GM23338 (cell line): Measurements from ENCODE around the gene SMG6. TPM values are rescaled to one million over a fixed set of nuclear protein-coding genes. Genes with fewer than 3 reads are reported as not detected.

Experiments used
- ATAC-seq: fragments of 200-7000 bp; cut with Tn5 transposase; 3 replicates; pipeline ENCODE4 v1.9.1; 2020
- DNase-seq: peaks from one replicate; pipeline ENCODE4 v3.0.0-alpha.2; 2015; ENCODE audit warnings: low spot score
- H2AFZ ChIP-seq: fragments of 200-600 bp; sonication (generic); 2 replicates; pipeline ENCODE4 v1.8.0; 2016; ENCODE audit warnings: antibody characterized with exemption, mild to moderate bottlenecking, moderate library complexity
- H3F3A ChIP-seq: fragments of 200-600 bp; sonication (generic); replicated peaks from 2 replicates; pipeline ENCODE4 v1.8.0; 2017; ENCODE audit warnings: antibody characterized with exemption, mixed run types, low read depth
- H3K27ac ChIP-seq: fragments of 200-600 bp; sonication (generic); 2 replicates; pipeline ENCODE4 v1.6.1; 2016; ENCODE audit warnings: low read depth
- H3K27me3 ChIP-seq: fragments of 200-600 bp; sonication (generic); 2 replicates; pipeline ENCODE4 v1.8.0; 2016; ENCODE audit warnings: mild to moderate bottlenecking, mixed run types, moderate library complexity; ENCODE audit not compliant: insufficient read depth
- H3K36me3 ChIP-seq: fragments of 200-600 bp; sonication (generic); 2 replicates; pipeline ENCODE4 v1.8.0; 2016; ENCODE audit warnings: mild to moderate bottlenecking; ENCODE audit not compliant: insufficient read depth
- H3K4me1 ChIP-seq: fragments of 200-600 bp; sonication (generic); 2 replicates; pipeline ENCODE4 v1.8.0; 2016; ENCODE audit warnings: mild to moderate bottlenecking, moderate library complexity; ENCODE audit not compliant: insufficient read depth
- H3K4me2 ChIP-seq: fragments of 200-600 bp; sonication (generic); 2 replicates; pipeline ENCODE4 v1.7.1; 2017; ENCODE audit warnings: mixed run types
- H3K4me3 ChIP-seq: fragments of 200-600 bp; sonication (generic); 2 replicates; pipeline ENCODE4 v1.6.1; 2016; ENCODE audit warnings: mixed run types
- H3K79me2 ChIP-seq: fragments of 200-600 bp; sonication (generic); replicated peaks from 2 replicates; pipeline ENCODE4 v1.8.0; 2017; ENCODE audit warnings: mild to moderate bottlenecking; ENCODE audit not compliant: insufficient read depth
- H3K9me2 ChIP-seq: fragments of 200-600 bp; sonication (generic); 2 replicates; pipeline ENCODE4 v1.8.0; 2017; ENCODE audit not compliant: insufficient read depth
- H4K20me1 ChIP-seq: fragments of 200-600 bp; sonication (generic); replicated peaks from 2 replicates; pipeline ENCODE4 v1.8.0; 2017; ENCODE audit warnings: mild to moderate bottlenecking; ENCODE audit not compliant: insufficient read depth
- H3K27ac Mint-ChIP-seq: 2 replicates; pipeline ENCODE4 v1.8.0; 2020; ENCODE audit warnings: inconsistent platforms, mild to moderate bottlenecking, moderate library complexity, mixed read lengths
- H3K27me3 Mint-ChIP-seq: 3 replicates; pipeline ENCODE4 v1.8.0; 2022; ENCODE audit warnings: low read depth, mild to moderate bottlenecking, moderate library complexity, mixed read lengths, inconsistent platforms; ENCODE audit not compliant: insufficient read depth, poor library complexity
- H3K36me3 Mint-ChIP-seq: 3 replicates; pipeline ENCODE4 v1.8.0; 2021; ENCODE audit warnings: low read depth, mild to moderate bottlenecking, inconsistent platforms, moderate library complexity, mixed read lengths
- H3K4me1 Mint-ChIP-seq: 3 replicates; pipeline ENCODE4 v1.8.0; 2020; ENCODE audit warnings: mild to moderate bottlenecking, inconsistent platforms, mixed read lengths
- H3K4me3 Mint-ChIP-seq: 3 replicates; pipeline ENCODE4 v1.8.0; 2021; ENCODE audit warnings: moderate library complexity, mild to moderate bottlenecking, inconsistent platforms, mixed read lengths
- H3K9me3 Mint-ChIP-seq: 3 replicates; pipeline ENCODE4 v1.8.0; 2020; ENCODE audit warnings: moderate library complexity, mild to moderate bottlenecking, inconsistent platforms, mixed read lengths
- CREB1 ChIP-seq: fragments of 250-450 bp; sonication (Bioruptor Pico); IDR thresholded peaks from 2 replicates; pipeline ENCODE4 v1.5.0; 2020; ENCODE audit warnings: low read depth, mild to moderate bottlenecking, moderate library complexity
- ETS1 ChIP-seq: IDR thresholded peaks from 2 replicates; pipeline ENCODE4 v1.6.1; 2016; ENCODE audit warnings: antibody characterized with exemption
- EZH2 ChIP-seq: fragments of 200-600 bp; sonication (generic); IDR thresholded peaks from one replicate; pipeline ENCODE4 v1.8.0; 2017; ENCODE audit warnings: antibody characterized with exemption, mild to moderate bottlenecking, low read depth; ENCODE audit not compliant: unreplicated experiment
- EZH2phosphoT487 ChIP-seq: fragments of 200-600 bp; sonication (generic); IDR thresholded peaks from one replicate; pipeline ENCODE4 v1.8.1; 2018; ENCODE audit warnings: antibody characterized with exemption; ENCODE audit not compliant: unreplicated experiment
- JUNB ChIP-seq: IDR thresholded peaks from one replicate; pipeline ENCODE4 v1.6.1; 2016; ENCODE audit warnings: antibody characterized with exemption; ENCODE audit not compliant: unreplicated experiment
- NANOG ChIP-seq: IDR thresholded peaks from 2 replicates; pipeline ENCODE4 v1.6.1; 2016; ENCODE audit warnings: antibody characterized with exemption, borderline replicate concordance
- POLR2AphosphoS5 ChIP-seq: IDR thresholded peaks from 2 replicates; pipeline ENCODE4 v1.6.1; 2016; ENCODE audit warnings: antibody characterized with exemption, low read depth
- REST ChIP-seq: IDR thresholded peaks from one replicate; pipeline ENCODE4 v1.6.1; 2018; ENCODE audit warnings: antibody characterized with exemption; ENCODE audit not compliant: unreplicated experiment
- STAT1 ChIP-seq: IDR thresholded peaks from one replicate; pipeline ENCODE4 v1.6.1; 2016; ENCODE audit warnings: antibody characterized with exemption; ENCODE audit not compliant: unreplicated experiment
- ZNF114 ChIP-seq: fragments of 250-450 bp; sonication (Bioruptor Pico); IDR thresholded peaks from 2 replicates; pipeline ENCODE4 v1.5.0; 2020; ENCODE audit warnings: mild to moderate bottlenecking, moderate library complexity
- ZNF331 ChIP-seq: fragments of 250-450 bp; sonication (Bioruptor Pico); IDR thresholded peaks from 2 replicates; pipeline ENCODE4 v1.5.0; 2020; ENCODE audit warnings: low read depth, mild to moderate bottlenecking, moderate library complexity
- ZNF462 ChIP-seq: fragments of 250-450 bp; sonication (Bioruptor Pico); IDR thresholded peaks from 2 replicates; pipeline ENCODE4 v1.5.0; 2020; ENCODE audit warnings: mild to moderate bottlenecking, moderate library complexity
- polyA plus RNA-seq: library from polyadenylated mRNA; unstranded; fragments of >200 nt; fragmentation: Nextera tagmentation; extraction: Ambion mirVana; gene quantifications from 2 replicates; pipeline ENCODE4 v1.2.1, GENCODE V29; 2016
- total RNA-seq: library from RNA; depleted of rRNA; stranded (reverse); fragments of >200 nt; shearing (Covaris generic); gene quantifications from 2 replicates; pipeline ENCODE4 v1.2.3, GENCODE V29; 2014
- TF ChIP-seq, protein P1 (sequence below), 2 experiments: fragments of 200-600 bp in 1 of 2; sonication (generic) in 1 of 2; conservative IDR thresholded peaks; 2 replicates each; pipeline versions ENCODE4 v1.5.1 to v1.6.1; 2016 to 2017; ENCODE audit warnings: antibody characterized with exemption in 2 of 2, low read depth in 2 of 2, mild to moderate bottlenecking in 2 of 2, moderate library complexity in 1 of 2

The SMG6 gene
- total and polyA plus RNA-seq, 2 experiments from 2014 or later: 10.4 to 43.1 TPM

DNA sequence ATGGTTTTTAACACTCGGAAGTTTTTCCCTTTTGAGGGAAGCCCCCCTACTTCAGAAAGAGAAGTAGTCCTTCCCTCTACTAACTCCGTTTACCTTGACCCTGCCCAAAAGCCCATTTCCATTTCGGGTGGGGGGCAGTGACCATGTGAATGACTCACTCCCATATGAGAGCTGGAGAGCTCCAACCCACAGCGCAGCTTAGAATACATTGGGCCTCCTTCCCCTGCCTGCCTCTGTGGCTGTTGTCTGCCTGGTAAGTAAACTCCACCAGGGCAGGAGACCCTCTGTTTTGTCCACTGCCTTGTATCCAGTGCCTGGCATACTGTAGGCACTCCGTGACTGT lies 34.7 kb upstream of the SMG6 start:
- H3K36me3 ChIP-seq: peaks cover 20% of the 10 kb centered on the region
- H4K20me1 ChIP-seq: peaks cover 20% of the 10 kb centered on the region
- Mint-ChIP-seq H3K4me3 (peak overlapping the region; percentile 84; the same call in 2 of the 3 replicates), H3K36me3 (peaks cover 8% of the 10 kb centered on the region; the same call in 1 of the 3 replicates), H3K27me3 (peaks cover 17% of the 10 kb centered on the region), H3K4me1 (peaks cover 5% of the 10 kb centered on the region), H3K9me3 (peaks cover 2% of the 10 kb centered on the region; the same call in 1 of the 3 replicates), H3K27ac (no peak overlapping the region)
- TF ChIP-seq STAT1 (no peak), ZNF331 (CRISPR knock-in tag) (no peak), ZNF114 (no peak), ZNF462 (no peak), EZH2phosphoT487 (no peak), ETS1 (no peak), POLR2AphosphoS5 (no peak), REST (no peak), JUNB (no peak), EZH2 (no peak), CREB1 (CRISPR knock-in tag) (no peak), NANOG (no peak)
- TF ChIP-seq, protein P1, sequence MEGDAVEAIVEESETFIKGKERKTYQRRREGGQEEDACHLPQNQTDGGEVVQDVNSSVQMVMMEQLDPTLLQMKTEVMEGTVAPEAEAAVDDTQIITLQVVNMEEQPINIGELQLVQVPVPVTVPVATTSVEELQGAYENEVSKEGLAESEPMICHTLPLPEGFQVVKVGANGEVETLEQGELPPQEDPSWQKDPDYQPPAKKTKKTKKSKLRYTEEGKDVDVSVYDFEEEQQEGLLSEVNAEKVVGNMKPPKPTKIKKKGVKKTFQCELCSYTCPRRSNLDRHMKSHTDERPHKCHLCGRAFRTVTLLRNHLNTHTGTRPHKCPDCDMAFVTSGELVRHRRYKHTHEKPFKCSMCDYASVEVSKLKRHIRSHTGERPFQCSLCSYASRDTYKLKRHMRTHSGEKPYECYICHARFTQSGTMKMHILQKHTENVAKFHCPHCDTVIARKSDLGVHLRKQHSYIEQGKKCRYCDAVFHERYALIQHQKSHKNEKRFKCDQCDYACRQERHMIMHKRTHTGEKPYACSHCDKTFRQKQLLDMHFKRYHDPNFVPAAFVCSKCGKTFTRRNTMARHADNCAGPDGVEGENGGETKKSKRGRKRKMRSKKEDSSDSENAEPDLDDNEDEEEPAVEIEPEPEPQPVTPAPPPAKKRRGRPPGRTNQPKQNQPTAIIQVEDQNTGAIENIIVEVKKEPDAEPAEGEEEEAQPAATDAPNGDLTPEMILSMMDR (conservative IDR thresholded peaks at IDR 0.05; ENCODE audit: low read depth in 2 of 2): no peak
- peaks cover 43% of the 10 kb centered on the region for H3K79me2 ChIP-seq
- H3K4me2 ChIP-seq: peak overlapping the region; percentile 99
- H3K9me2 ChIP-seq: no peaks in the 10 kb centered on the region
- no peaks in the 10 kb centered on the region for H3K27me3 ChIP-seq
- H3K4me1 ChIP-seq: peaks cover 20% of the 10 kb centered on the region
- no peak overlapping the region for H3K27ac ChIP-seq
- peak overlapping the region; percentile 87 for H2AFZ ChIP-seq
- peaks cover 28% of the 10 kb centered on the region for H3F3A ChIP-seq
- peak; percentile 14 for ATAC-seq
- peak; percentile 49 for DNase-seq
- peak overlapping the region; percentile 95 for H3K4me3 ChIP-seq
